Activated CD8-positive, alpha-beta T cell treated with anti-CD3 and anti-CD28 coated beads for 36 hours (primary cell): ENCODE data around the gene BORCS5. TPM values are rescaled to one million over a fixed set of nuclear protein-coding genes. Genes with fewer than 3 reads are reported as not detected.

Experiments used
- ATAC-seq: fragments of 200-7000 bp; cut with Tn5 transposase; one replicate; pipeline ENCODE4 v1.10.0; 2021; ENCODE audit warnings: mild to moderate bottlenecking, moderate library complexity
- CTCF ChIA-PET: fragments of 350-600 bp; sonication (Branson Sonifier 250); formaldehyde crosslinking; loops from one replicate; lab custom pipeline; 2021; ENCODE audit warnings: antibody characterized with exemption; lab: Charles Lee
- POLR2A ChIA-PET: fragments of 350-600 bp; sonication (Branson Sonifier 250); formaldehyde crosslinking; loops from one replicate; lab custom pipeline; 2021; ENCODE audit warnings: antibody characterized with exemption; lab: Charles Lee
- DNase-seq: peaks from one replicate; pipeline ENCODE4 v3.0.0-alpha.2; 2020
- H3K27ac Mint-ChIP-seq: one replicate; pipeline ENCODE4 v1.8.0; 2021; ENCODE audit warnings: mild to moderate bottlenecking, mixed read lengths
- H3K27me3 Mint-ChIP-seq: one replicate; pipeline ENCODE4 v1.8.0; 2021; ENCODE audit warnings: mixed read lengths
- H3K36me3 Mint-ChIP-seq: one replicate; pipeline ENCODE4 v1.8.0; 2021; ENCODE audit warnings: low read depth, mixed read lengths
- H3K4me1 Mint-ChIP-seq: one replicate; pipeline ENCODE4 v1.8.0; 2021; ENCODE audit warnings: low read depth, mixed read lengths
- H3K4me3 Mint-ChIP-seq: one replicate; pipeline ENCODE4 v1.8.0; 2021; ENCODE audit warnings: mild to moderate bottlenecking, moderate library complexity, mixed read lengths
- H3K9me3 Mint-ChIP-seq: one replicate; pipeline ENCODE4 v1.8.0; 2021; ENCODE audit warnings: mixed read lengths
- intact Hi-C: fragments of 100-400 bp; cut with micrococcal nuclease; formaldehyde crosslinking; loops from one replicate; pipeline ENCODE4 v1.10.0; 2022
- total RNA-seq, 2 experiments: library from RNA; stranded (reverse); gene quantifications; one replicate each; pipeline ENCODE4 v1.2.3, GENCODE V29; 2021
- TF ChIP-seq, protein P1 (sequence below): fragments of 200-600 bp; IDR thresholded peaks from one replicate; pipeline ENCODE4 v1.8.0; 2022; ENCODE audit warnings: antibody characterized with exemption, mild to moderate bottlenecking

BORCS5 gene
- total RNA-seq, 2 experiments from 2014 or later, result 31.5 to 32.9 TPM

DNA sequence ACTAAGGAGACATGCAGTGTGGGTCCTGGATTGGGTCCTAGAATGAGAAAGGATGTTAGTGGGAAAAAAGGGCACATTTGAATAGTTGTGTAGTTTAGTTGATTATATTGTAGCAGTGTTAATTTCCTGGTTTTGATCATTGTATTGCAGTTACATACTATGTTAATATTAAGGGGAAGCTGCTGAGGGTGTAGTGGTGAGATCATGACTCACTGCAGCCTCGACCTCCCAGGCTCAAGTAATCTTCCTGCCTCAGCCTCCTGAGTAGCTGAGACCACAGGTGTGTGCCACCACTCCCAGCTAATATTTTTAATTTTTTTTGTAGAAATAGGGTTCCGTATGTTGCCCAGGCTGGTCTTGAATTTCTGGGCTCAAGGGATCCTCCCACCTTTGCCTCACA lies 21.7 kb downstream of the BORCS5 start:
- Mint-ChIP-seq H3K4me1 (peaks cover 43% of the 10 kb centered on the region), H3K4me3 (no peak overlapping the region), H3K27me3 (no peaks in the 10 kb centered on the region), H3K9me3 (peaks cover 13% of the 10 kb centered on the region), H3K36me3 (peaks cover 39% of the 10 kb centered on the region), H3K27ac (peak overlapping the region; percentile 34)
- ChIA-PET POLR2A (interaction anchor here (0.7 to 2.1 kb wide), 3 partner anchors 19 to 104 kb away, joined by 3 to 5 read pairs (median 3); no protein-coding TSS in a partner anchor), CTCF (interaction anchor here (1.6 to 5.7 kb wide), 7 partner anchors 12 to 278 kb away, joined by 4 to 53 read pairs (median 12); no protein-coding TSS in a partner anchor)
- no peak for ATAC-seq
- intact Hi-C loops, result no loop called here
- TF ChIP-seq, protein P1, sequence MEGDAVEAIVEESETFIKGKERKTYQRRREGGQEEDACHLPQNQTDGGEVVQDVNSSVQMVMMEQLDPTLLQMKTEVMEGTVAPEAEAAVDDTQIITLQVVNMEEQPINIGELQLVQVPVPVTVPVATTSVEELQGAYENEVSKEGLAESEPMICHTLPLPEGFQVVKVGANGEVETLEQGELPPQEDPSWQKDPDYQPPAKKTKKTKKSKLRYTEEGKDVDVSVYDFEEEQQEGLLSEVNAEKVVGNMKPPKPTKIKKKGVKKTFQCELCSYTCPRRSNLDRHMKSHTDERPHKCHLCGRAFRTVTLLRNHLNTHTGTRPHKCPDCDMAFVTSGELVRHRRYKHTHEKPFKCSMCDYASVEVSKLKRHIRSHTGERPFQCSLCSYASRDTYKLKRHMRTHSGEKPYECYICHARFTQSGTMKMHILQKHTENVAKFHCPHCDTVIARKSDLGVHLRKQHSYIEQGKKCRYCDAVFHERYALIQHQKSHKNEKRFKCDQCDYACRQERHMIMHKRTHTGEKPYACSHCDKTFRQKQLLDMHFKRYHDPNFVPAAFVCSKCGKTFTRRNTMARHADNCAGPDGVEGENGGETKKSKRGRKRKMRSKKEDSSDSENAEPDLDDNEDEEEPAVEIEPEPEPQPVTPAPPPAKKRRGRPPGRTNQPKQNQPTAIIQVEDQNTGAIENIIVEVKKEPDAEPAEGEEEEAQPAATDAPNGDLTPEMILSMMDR, result no peak
- DNase-seq, result no peak

GRCh38 chr12:12379831-12380730 lies 23.2 kb downstream of the BORCS5 start:
- H3K4me1 Mint-ChIP-seq, result peaks cover 54% of the 10 kb centered on the region
- ATAC-seq (peak; percentile 67), DNase-seq (peak; percentile 30)
- peaks cover 13% of the 10 kb centered on the region for H3K9me3 Mint-ChIP-seq
- ChIA-PET CTCF (interaction anchor here (0.6 to 5.7 kb wide), 9 partner anchors 13 to 357 kb away, joined by 3 to 53 read pairs (median 5); no protein-coding TSS in a partner anchor), POLR2A (interaction anchor here (0.7 to 2.1 kb wide), 8 partner anchors 8 to 274 kb away, joined by 3 to 5 read pairs (median 4); partner anchors contain the start of gene BORCS5)
- TF ChIP-seq, protein P1, result no peak
- intact Hi-C loops, result loop anchor here (5.0 kb wide), 1 partner anchor 97 kb away; no protein-coding TSS in a partner anchor
- H3K36me3 Mint-ChIP-seq, result peaks cover 52% of the 10 kb centered on the region
- H3K4me3 Mint-ChIP-seq, result no peak overlapping the region
- H3K27ac Mint-ChIP-seq, result peak overlapping the region; percentile 91
- H3K27me3 Mint-ChIP-seq, result no peaks in the 10 kb centered on the region

DNA sequence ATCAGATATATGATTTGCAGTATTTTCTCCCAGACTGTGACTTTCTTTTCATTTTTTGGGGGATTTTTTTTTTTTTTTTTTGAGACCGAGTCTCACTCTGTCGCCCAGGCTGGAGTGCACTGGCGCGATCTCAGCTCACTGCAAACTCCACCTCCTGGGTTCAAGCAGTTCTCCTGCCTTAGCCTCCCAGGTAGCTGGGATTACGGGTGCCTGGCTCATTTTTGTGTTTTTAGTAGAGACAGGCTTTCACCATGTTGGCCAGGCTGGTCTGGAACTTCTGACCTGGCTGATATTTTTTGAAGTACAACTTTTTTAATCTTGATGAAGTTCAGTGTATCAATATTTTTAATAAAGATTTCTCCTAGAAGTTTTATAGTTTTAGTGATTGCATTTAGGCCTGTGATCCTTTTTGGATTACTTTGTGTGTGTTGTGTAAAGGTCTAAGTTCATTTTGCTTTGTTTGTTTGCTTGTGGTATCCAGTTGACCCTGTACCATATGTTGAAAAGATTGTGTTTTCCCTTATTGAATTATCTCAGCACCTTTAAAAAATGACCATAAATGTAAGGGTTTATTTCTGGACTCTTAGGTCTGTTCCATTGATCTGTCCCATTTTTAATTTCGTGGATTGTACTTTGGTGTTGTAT lies 24.2 kb downstream of the BORCS5 start:
- intact Hi-C loops, result loop anchor here (5.0 kb wide), 1 partner anchor 96 kb away; no protein-coding TSS in a partner anchor
- ChIA-PET CTCF (no interaction called here), POLR2A (no interaction called here)
- Mint-ChIP-seq H3K4me1 (peaks cover 63% of the 10 kb centered on the region), H3K4me3 (no peak overlapping the region), H3K9me3 (peaks cover 13% of the 10 kb centered on the region), H3K27me3 (no peaks in the 10 kb centered on the region), H3K36me3 (peaks cover 57% of the 10 kb centered on the region), H3K27ac (peak overlapping the region; percentile 66)
- TF ChIP-seq, protein P1, result no peak
- DNase-seq, result no peak
- no peak for ATAC-seq

GRCh38 chr12:12381982-12382381 lies 25.1 kb downstream of the BORCS5 start:
- Mint-ChIP-seq H3K27me3 (no peaks in the 10 kb centered on the region), H3K4me1 (peaks cover 64% of the 10 kb centered on the region), H3K27ac (no peak overlapping the region), H3K9me3 (peaks cover 13% of the 10 kb centered on the region), H3K36me3 (peaks cover 57% of the 10 kb centered on the region), H3K4me3 (no peak overlapping the region)
- TF ChIP-seq, protein P1, result no peak
- DNase-seq, result no peak
- ChIA-PET POLR2A (no interaction called here), CTCF (no interaction called here)
- ATAC-seq, result no peak
- intact Hi-C loops, result loop anchor here (5.0 kb wide), 1 partner anchor 95 kb away; no protein-coding TSS in a partner anchor
